HG03378 (cell line): Measurements from ENCODE around the gene S100A14.
"Not testable (repeated sequence)": the region's sequence is repeated elsewhere in the genome, so short reads cannot be mapped to it uniquely, and the experiment has no call there.

ENCODE experiments used
- ATAC-seq: cut with Tn5 transposase; IDR thresholded peaks from one replicate; pipeline ENCODE4 v1.9.1; 2021; ENCODE audit warnings: mild to moderate bottlenecking, moderate library complexity; ENCODE audit not compliant: unreplicated experiment

S100A14 gene

DNA sequence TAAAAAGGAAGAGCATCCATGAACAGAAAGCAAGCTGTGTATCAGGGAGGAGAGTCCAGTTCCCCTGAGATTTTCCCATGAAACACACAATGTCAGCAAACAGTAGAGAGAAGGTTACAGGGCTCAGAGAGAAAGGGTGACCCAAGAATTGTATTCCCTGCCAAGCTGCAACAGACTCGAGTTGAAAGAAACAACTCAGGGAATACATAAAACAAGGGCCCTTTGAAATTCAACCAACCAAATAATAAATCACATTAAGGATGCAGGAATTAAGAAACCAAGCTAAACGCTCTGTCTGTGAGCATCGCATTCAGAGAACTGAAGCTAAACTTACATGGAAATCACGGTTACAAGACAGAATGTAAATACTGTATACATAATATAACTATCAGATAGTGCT is 23.4 kb downstream of the S100A14 start:
- ATAC-seq = no peak

DNA sequence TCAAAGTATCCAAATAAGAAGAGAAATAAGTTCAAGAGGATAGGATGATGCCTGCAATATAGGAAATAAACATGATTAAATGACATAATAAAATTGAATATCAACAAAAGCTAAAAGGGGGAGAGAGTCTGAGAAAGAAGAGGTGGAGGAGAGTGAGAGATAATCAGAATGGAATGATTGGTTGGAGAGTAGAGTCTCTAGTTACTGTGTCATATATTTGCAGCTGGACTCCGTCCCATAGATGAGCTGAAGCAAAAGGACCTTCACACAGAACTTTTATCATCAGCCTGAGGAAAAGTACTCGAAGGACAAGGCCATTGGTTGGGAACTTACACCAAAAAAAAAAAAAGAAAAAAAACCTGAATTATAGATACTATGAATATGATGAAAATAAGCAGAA is 27.6 kb downstream of the S100A14 start:
- no peak for ATAC-seq

DNA sequence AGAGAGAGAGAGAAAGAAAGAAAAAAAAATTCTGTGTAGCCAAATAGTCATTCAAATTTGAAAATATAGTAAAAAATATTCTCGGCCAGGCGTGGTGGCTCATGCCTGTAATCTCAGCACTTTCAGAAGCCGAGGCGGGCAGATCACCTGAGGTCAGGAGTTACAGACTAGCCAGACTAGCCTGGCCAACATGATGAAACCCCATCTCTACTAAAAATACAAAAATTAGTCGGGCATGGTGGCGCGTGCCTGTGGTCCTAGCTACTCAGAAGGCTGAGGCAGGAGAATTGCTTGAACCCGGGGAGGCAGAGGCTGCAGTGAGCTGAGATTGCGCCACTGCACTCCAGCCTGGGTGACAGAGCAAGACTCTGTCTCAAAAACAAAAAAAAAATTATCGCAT is 28.1 kb downstream of the S100A14 start:
- ATAC-seq = not testable (repeated sequence)

DNA sequence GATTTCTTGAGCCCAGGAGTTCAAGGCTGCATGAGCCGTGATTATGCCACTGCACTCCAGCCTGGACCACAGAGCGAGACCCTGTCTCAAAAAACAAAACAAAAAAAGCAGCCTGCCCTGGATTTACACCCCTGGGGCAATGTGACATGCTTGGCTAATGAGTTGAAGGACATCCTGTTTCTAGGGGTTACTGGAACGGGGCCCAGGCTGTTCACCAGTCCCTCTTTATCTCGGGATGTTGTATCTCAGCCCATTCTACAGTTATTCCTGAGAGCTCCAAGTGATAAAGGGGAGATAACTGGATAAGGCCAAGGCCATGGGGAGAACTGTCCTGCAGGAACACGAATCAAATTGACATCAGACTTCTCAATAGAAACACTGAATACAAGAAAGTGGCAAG is 28.8 kb downstream of the S100A14 start:
- ATAC-seq = no peak

DNA sequence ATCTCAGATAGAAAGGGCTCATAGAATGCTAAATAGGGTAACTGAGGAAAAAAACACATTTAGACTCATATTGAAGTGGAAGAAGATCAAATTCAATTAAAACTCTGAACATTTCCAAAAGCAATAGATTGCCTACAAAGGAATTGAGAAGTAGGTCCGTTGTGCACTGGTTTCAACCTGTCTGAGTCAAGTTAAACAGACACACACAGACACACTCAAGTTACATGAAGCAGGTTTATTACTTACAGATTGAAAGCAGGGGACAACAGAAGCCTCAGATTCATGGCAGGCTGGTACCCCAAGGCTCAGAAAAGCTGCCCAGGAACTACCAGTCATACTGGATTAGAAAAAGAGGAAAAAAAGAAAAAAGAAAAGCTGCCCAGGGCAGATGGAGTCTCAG is 29.8 kb downstream of the S100A14 start:
- ATAC-seq = no peak

DNA sequence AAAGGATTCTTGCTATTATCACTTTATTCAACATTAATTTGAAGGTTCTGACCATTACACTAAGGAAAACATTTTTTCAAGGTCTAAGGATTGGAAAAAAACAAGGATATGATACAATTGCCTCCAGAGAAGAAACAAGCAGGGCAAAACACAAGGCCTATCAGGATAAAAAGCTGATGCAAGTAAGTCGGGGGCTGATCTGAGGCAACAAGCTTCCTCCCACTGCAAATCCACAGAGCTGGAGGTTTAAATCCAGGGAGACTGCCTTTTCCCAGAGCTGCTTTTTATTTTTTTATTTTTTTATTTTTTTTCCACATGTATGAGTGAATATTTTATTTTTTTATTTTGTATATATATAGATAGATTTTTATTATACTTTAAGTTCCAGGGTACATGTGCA is 31.1 kb downstream of the S100A14 start:
- ATAC-seq = no peak

DNA sequence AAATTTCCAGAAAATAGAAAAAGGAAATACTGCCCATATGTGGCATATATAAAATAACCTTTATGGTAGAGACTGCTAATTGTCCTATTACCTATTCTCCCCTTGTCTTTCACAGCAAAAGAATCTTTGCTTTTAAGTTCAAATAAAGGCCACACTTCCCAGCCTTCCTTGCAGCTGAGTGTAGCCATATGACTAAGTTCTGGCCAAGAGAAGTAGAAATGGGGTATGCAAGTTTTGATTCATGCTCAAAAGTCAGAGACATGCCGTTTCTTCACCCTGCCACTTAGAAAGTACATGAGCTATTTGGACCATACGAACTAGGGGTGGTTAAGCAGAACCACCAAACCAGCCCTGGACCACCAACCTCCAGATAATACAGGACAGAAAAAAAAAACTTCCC is 32.1 kb downstream of the S100A14 start:
- ATAC-seq = no peak

DNA sequence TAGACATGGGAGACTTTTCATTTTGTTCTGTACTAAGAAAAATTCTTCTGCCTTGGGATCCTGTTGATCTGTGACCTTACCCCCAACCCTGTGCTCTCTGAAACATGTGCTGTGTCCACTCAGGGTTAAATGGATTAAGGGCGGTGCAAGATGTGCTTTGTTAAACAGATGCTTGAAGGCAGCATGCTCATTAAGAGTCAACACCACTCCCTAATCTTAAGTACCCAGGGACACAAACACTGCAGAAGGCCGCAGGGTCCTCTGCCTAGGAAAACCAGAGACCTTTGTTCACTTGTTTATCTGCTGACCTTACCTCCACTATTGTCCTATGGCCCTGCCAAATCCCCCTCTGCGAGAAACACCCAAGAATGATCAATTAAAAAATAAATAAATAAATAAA is 32.6 kb downstream of the S100A14 start:
- ATAC-seq = not testable (repeated sequence)

DNA sequence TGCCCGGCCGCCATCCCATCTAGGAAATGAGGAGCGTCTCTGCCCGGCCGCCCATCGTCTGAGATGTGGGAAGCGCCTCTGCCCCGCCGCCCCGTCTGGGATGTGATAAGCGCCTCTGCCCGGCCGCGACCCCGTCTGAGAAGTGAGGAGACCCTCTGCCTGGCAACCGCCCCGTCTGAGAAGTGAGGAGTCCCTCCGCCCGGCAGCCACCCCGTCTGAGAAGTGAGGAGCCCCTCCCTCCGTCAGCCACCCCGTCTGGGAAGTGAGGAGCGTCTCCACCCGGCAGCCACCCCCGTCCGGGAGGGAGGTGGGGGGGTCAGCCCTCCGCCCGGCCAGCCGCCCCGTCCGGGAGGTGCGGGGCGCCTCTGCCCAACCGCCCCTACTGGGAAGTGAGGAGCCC is 33.3 kb downstream of the S100A14 start:
- not testable (repeated sequence) for ATAC-seq

DNA sequence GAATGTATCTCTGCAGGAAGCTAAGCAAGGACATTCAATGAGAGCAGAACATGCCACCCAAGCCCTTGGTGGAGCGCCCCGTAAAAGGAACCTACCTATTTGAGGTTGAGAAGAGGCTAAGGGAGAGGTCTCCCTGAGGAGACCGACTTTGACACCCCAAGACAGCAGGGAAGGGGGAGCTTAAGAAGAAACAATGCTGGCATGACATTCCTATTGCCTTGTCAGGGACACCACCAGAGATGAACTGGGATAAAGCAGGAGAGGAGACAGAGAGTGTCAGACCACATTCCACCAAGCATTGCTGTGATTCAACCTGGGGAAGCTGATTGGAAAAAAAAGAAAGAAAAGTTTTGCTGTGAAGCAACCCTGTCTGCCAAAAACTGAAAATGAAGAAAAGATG is 37.2 kb downstream of the S100A14 start:
- ATAC-seq = no peak

DNA sequence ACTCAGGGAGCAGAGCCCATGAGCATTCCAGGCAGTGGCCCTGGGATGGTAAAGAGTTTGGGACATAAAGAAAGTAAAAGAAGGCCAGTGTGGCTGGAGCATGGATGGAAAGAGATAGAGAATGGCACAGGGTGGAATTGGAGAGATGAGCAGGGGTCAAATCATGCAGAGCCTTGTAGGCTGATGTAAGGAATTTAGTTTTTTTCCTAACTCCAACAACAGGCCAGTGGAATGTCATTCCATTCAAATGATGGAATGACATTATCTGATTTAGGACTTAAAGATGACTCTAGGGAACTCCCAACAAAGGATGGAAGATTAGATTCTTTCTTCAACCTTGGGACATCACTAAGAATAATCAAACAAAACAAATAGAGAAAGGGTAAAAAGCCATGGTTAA is 37.6 kb downstream of the S100A14 start:
- ATAC-seq = no peak

DNA sequence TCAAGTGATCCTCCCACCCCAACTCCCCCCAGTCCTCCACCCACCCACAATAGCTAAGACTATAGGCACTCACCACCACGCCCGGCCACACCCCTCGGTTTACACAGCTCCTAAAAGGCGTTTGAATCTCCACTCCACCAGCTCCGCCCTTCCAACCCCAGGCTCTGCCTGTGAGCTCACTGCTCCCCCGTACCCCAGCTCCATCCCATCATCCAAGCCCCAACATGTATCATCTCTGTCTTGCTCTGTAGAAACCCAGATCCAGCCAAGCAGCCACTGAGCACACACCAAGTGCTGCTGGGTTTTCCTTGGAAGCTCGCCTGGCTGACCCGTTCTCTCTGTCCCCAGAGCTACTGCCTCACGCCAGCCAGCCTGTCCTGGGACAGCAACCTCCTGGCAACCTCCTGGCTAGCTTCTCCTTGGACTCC is 38.5 kb downstream of the S100A14 start:
- no peak for ATAC-seq

DNA sequence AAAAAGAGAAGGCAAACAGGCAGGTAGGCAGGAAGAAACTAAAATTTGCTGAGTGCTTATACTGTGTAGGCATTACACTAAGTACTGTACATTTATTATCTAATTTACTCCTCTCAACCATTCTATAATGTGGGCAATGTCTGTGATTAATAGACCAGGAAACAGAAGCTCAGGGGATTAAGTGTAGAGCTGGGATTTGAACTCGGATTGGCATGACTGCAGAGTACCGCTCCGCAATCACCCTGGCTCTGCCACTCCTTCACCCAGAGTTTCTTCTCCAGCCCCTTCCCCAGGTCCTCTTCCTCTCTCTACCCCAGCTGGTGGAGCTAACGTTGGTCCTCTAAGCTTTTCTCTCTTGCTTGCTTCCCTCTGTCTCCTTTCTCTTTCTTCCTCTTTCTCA is 39.0 kb downstream of the S100A14 start:
- no peak for ATAC-seq

DNA sequence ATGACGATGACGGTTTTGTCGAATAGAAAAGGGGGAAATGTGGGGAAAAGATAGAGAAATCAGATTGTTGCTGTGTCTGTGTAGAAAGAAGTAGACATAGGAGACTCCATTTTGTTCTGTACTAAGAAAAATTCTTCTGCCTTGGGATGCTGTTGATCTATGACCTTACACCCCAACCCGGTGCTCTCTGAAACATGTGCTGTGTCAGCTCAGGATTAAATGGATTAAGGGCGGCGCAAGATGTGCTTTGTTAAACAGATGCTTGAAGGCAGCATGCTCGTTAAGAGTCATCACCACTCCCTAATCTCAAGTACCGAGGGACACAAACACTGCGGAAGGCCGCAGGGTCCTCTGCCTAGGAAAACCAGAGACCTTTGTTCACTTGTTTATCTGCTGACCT is 40.6 kb downstream of the S100A14 start:
- not testable (repeated sequence) for ATAC-seq

DNA sequence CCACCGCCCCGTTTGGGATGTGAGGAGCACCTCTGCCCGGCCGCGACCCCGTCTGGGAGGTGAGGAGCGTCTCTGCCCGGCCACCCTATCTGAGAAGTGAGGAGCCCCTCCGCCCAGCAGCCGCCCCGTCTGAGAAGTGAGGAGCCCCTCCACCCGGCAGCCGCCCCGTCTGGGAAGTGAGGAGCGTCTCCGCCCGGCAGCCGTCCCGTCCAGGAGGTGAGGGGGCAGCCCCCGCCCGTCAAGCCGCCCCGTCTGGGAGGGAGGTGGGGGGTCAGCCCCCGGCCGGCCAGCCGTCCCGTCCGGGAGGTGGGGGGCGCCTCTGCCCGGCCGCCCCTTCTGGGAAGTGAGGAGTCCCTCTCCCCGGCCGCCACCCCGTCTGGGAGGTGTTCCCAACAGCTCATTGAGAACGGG is 41.0 kb downstream of the S100A14 start:
- ATAC-seq = not testable (repeated sequence)

DNA sequence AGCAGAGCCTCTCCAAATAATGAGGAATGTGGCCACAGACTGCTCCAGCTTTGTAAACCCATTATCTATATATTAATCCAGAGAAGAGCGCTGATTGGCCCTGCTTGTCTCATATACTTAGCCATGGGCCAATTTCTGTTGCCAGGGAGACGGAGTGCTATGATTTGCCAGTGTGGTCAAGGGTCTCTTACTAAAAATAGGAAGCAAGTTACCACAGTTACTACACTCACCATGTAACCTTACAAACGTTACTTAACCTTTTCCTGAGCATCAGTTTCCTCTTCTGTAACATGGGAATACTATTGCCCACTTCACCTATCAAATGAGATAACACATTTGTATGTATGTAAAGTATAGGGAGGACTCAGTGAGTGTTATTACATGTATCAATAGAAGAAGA is 42.8 kb downstream of the S100A14 start:
- ATAC-seq = no peak

DNA sequence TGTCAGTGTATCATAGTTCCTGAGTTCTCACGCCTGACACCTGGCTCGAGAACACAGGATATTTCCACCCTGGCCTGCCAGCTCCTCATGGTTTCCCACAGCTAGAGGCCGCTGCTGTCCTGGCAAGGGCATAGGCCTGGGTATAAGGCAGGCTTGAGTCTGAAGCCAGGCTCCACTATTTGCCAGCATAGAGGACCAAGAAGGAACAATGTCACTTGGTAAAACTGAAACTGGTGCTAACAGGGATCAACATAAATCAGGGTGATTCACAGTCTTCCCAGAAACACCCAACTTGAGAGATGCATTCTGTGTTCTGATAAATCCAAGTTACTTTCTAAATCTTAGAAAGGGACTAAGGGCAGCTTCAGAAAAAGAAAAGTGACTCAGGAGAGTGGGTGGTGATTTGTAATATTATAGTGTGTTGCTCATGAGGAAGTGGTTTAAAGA is 43.5 kb downstream of the S100A14 start:
- no peak for ATAC-seq

DNA sequence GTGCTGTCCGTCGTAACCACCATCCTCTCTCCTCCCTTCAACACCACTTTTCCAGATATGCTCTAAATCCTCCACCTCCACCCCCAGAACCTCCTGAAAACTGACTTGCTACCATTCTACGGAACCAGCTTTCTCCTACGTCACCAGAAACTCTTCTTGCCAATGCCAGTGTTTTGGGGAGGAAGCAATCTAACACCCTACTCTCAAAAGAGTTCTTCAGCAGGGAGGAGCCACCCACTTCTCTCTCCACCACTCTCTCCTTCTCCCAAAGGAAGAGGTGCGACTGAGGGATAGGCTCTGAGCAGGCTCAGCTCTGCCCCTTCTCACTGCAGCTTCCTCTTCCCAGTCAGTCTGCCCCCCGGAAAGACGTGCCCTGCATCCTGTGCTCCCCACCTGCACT is 44.4 kb downstream of the S100A14 start:
- ATAC-seq = no peak

DNA sequence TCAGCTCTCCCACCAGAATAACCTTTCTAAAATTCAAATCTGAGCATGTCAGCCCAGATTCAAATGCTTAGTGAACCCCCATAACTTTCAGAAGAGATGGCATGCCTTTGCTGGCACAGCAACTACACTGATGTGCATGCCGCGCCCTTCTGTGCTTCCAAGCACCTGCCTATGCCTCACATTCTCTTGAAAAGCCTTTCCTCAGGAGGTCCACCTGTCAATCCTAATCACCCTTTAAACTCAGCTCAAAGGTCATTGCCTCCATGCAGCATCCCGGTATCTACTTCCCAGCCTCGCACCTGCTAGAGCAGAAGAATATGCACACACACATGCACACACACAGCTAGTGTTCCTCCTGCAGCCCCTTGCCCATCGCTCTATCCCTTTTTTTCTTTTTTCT is 45.3 kb downstream of the S100A14 start:
- no peak for ATAC-seq

DNA sequence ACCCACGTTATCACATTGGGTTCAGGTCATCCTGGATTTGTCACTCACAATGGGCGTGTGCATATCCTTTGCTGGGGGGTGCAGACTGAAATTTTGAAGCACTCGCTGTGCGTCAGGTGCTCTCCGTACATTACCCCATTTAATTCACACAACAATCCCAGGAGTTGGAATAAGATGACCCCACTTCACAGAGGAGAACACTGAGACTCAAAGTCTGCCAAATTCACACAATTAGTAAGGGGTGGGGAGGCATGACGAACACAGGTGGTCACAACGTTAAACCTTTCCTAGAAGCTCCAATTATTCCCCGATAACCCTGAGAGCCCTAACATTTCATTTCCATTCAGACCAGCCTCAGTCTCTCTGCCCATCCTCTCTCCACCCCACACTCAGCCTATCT is 46.7 kb downstream of the S100A14 start:
- ATAC-seq = no peak

DNA sequence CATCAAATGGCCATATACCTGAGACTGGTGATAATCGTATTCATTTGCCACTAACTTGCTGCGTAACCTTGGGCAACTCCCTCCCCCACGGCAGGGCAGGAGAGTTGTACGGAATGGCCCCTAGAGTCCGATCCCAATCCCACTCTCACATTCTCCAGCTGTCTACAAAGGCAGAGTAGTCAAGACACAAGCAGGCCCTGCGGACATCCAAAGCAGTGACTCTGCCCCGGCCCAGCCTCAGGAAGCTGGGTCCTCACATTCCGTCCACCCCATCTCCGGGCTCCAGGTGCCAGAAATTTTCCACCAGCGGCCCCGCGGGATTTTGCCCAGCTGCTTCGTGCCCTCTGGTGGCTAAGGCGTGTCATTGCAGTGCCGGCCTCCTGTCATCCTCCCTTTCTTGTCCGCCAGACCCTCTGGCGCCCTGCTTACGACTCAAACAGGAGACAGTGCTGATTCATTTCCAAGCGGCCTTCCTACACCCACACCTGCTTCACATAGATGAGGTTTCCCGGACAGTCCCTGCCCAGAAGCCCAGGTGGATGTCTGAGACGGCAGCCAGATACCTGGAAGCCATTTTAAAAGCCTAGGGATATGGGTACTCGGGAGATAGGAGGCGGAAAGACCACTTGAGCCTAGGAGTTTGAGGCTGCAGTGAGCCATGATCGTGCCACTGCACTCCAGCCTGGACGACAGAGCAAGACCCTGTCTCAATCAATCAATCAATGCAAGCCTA is 47.6 kb downstream of the S100A14 start:
- ATAC-seq = no peak

DNA sequence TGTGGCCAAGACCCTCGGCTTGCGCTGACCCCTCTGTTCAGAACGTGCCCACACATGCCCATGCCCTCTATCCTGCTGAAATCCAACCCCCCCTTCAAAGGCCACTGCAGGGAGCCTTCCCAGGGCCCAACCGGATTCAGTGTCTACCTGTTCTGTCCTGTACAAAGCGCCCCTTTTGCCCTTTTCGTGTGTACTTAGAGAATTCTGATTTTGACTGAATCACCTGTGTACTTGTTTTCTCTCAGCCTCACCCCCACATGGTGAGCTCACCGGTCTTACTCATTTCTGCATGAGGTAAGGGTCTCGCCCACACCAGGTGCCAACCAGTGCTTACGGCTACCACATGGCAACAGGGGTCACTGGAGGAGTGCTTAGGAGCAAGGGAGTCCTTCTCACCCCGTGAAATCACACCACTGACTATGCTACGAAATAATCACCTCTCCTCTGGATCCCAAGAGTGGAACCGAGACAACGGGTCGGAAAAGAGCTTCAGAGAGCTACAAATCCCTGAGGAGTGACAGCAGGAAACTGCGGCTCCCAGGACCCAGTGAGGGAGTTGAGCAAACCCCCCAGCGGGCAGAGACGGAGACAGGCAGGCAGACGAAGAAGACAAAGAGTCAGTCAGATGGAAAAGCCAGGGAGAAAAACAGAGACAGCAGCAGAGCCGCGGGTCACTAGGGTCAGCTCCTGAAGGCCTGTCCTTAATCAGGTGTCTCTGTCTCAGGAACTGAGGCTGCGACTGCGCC is 48.3 kb downstream of the S100A14 start:
- ATAC-seq = no peak
